ENCODE measurements around the gene ASB9. TPM values are rescaled to one million over a fixed set of nuclear protein-coding genes. Genes with fewer than 3 reads are reported as not detected.

Gene ASB9
- total RNA-seq, 4 donors from 2014 or later: 0.65 to 15.4 (median 2.4) TPM

DNA sequence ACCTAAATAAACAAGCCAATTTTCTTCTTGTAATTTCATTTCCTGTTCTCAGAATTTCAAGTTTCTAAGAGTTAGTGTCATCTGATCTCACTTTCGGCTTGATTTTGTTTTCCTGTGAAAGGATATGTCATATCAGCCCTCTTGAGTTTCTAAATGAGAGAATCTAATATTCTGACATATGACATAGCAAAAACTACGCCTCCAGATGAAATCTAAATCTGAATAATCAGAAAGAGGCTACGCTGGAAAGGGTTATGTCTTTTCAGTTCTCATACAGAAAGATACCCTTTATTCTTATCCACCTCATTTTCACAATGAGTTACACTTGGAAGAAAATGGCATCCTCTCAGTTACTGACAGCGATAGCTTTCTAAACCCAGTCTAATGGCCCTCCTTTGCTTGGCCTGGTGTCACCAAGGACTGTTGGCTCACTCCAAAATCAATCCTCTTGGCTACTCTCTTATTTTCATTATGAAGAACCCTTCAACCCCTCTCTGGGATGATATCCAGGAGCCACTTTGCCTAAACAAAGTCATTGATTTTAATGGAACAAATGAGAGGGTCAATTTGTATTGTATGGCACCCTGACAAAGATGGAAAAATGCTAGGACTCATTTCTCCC lies 65.6 kb downstream of the ASB9 start:
- no peak for TF ChIP-seq CTCF (IDR thresholded peaks at IDR 0.05; ENCODE audit: low read depth)

- TF ChIP-seq CTCF (IDR thresholded peaks at IDR 0.05; ENCODE audit: low read depth): no peak
These were observed 66.2 kb downstream of the ASB9 start for GRCh38 chrX:15203694-15204093.

- no peak for TF ChIP-seq CTCF (IDR thresholded peaks at IDR 0.05; ENCODE audit: low read depth)
These were observed 67.3 kb downstream of the ASB9 start for GRCh38 chrX:15202454-15203177.

DNA sequence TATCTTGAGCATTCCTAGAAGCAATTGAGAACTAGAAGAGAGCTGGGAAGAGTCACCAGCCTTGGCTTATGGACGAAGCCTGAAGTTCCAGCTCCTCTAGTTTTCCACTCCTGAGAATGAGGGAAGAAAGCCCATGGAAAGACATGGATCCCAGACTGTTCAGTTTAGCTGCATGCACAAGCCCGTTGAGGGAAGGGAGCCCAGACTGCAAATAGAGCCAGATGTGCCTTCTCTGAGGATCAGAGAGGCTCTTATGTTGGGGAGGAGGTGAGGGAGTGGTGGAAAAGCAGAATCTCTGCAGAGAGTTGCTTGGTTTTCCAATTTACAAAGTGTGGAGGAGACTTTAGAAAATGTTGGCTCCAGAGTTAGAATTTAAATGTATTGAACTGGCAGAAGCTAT lies 69.0 kb downstream of the ASB9 start:
- no peak for TF ChIP-seq CTCF (IDR thresholded peaks at IDR 0.05; ENCODE audit: low read depth)

GRCh38 chrX:15194146-15194545 lies 75.7 kb downstream of the ASB9 start:
- TF ChIP-seq CTCF (IDR thresholded peaks at IDR 0.05; ENCODE audit: low read depth): no peak

Other genes with a start within 250 kb of the ASB9 start
- gene ASB11, start 45.6 kb upstream of the ASB9 start, total RNA-seq: under 1 TPM in 1 of 4 donors, not detected in 3; 0.33 TPM
- gene PIGA, start 65.4 kb upstream of the ASB9 start, total RNA-seq: 10 to 100 TPM in 2 of 4 donors, 1 to 10 TPM in 2; 7.7 to 15.5 (median 9.7) TPM
- 1 to 10 TPM; 2.6 to 9.0 (median 5.3) TPM for gene VEGFD, start 114.3 kb upstream of the ASB9 start, total RNA-seq
- gene PIR, start 223.2 kb upstream of the ASB9 start, total RNA-seq: 10 to 100 TPM in 3 of 4 donors, 1 to 10 TPM in 1; 7.8 to 35.4 (median 22.6) TPM
- 1 to 10 TPM; 1.0 to 5.7 (median 2.8) TPM for gene BMX, start 230.7 kb upstream of the ASB9 start, total RNA-seq